GM12873 (cell line): ENCODE data around the gene OGT.

Source experiments
- CTCF ChIP-seq: IDR thresholded peaks from 2 replicates; pipeline ENCODE4 v1.5.1; 2012; ENCODE audit warnings: low read depth, mild to moderate bottlenecking, moderate library complexity, low read length, control low read depth; ENCODE audit not compliant: insufficient read depth; ENCODE audit errors: missing control alignments

The OGT gene

GRCh38 chrX:71622576-71623450, 89.9 kb downstream of the OGT start:
- peak; percentile 33 for TF ChIP-seq CTCF

- TF ChIP-seq CTCF: no peak
Observed at GRCh38 chrX:71623714-71624113, 90.8 kb downstream of the OGT start.

- no peak for TF ChIP-seq CTCF
Observed at GRCh38 chrX:71625471-71625870, 92.6 kb downstream of the OGT start.
